SK-N-MC (cell line): ENCODE measurements around the gene LIM2.

Source experiments
- EZH2 ChIP-seq: fragments of 200-600 bp; sonication (generic); IDR thresholded peaks from one replicate; pipeline ENCODE4 v1.6.1; 2017; ENCODE audit warnings: antibody characterized with exemption
- FOXP2 ChIP-seq: optimal IDR thresholded peaks from 2 replicates; pipeline ENCODE3; 2011; ENCODE audit warnings: mild to moderate bottlenecking, moderate library complexity; ENCODE audit not compliant: insufficient read depth; ENCODE audit errors: extremely low read length, control extremely low read depth
- POLR2AphosphoS5 ChIP-seq: IDR thresholded peaks from 2 replicates; pipeline ENCODE4 v1.6.1; 2012; ENCODE audit warnings: mild to moderate bottlenecking, low read depth, low read length, borderline replicate concordance

GRCh38 chr19:51391073-51391611, 3.4 kb upstream of the LIM2 start:
- TF ChIP-seq EZH2, result no peak
- no peak for TF ChIP-seq POLR2AphosphoS5
- no peak for TF ChIP-seq FOXP2
